Effector CD8-positive, alpha-beta T cell (primary cell): Measurements from ENCODE around the gene SEBOX.

Source experiments
- DNase-seq: peaks from one replicate; lab custom pipeline; 2025; lab: John Stamatoyannopoulos, UW

The SEBOX gene

GRCh38 chr17:28368915-28369683, 4.1 kb upstream of the SEBOX start:
- DNase-seq, result no peak

GRCh38 chr17:28368306-28368831, 3.4 kb upstream of the SEBOX start:
- no peak for DNase-seq

GRCh38 chr17:28367641-28368305, 2.8 kb upstream of the SEBOX start:
- no peak for DNase-seq

- no peak for DNase-seq
Observed at GRCh38 chr17:28366605-28367004, 1.6 kb upstream of the SEBOX start.

GRCh38 chr17:28365487-28365886, 488 bp upstream of the SEBOX start:
- no peak for DNase-seq

GRCh38 chr17:28363776-28364650, 986 bp downstream of the SEBOX start:
- DNase-seq, result no peak

GRCh38 chr17:28363186-28363585, 1.8 kb downstream of the SEBOX start:
- DNase-seq, result no peak

- no peak for DNase-seq
Observed at GRCh38 chr17:28357901-28358197, 7.2 kb downstream of the SEBOX start.

GRCh38 chr17:28357061-28357900, 7.7 kb downstream of the SEBOX start, which contains the start of gene POLDIP2:
POLDIP2 (minus strand) TSS chr17:28357527; CDS start chr17:28357448, 79 bp downstream.
- peak; percentile 89 for DNase-seq

- DNase-seq, result no peak
Observed at GRCh38 chr17:28350271-28350670, 14.7 kb downstream of the SEBOX start.

- DNase-seq, result no peak
Observed at GRCh38 chr17:28348979-28349378, 16.0 kb downstream of the SEBOX start.

- DNase-seq, result no peak
Observed at GRCh38 chr17:28347261-28347891, 17.6 kb downstream of the SEBOX start.

GRCh38 chr17:28346746-28347246, 18.2 kb downstream of the SEBOX start:
- no peak for DNase-seq

- DNase-seq, result no peak
Observed at GRCh38 chr17:28346199-28346580, 18.8 kb downstream of the SEBOX start.

- no peak for DNase-seq
Observed at GRCh38 chr17:28345419-28346198, 19.4 kb downstream of the SEBOX start.

- DNase-seq, result no peak
Observed at GRCh38 chr17:28344435-28344901, 20.5 kb downstream of the SEBOX start.

GRCh38 chr17:28344011-28344410, 21.0 kb downstream of the SEBOX start:
- DNase-seq, result no peak

GRCh38 chr17:28343491-28343932, 21.5 kb downstream of the SEBOX start:
- DNase-seq, result no peak

- no peak for DNase-seq
Observed at GRCh38 chr17:28342313-28342712, 22.7 kb downstream of the SEBOX start.

- no peak for DNase-seq
Observed at GRCh38 chr17:28341516-28341915, 23.5 kb downstream of the SEBOX start.
